Hepatocyte (in vitro differentiated cells): ENCODE measurements around the gene GOLGA6L9. TPM values are rescaled to one million over a fixed set of nuclear protein-coding genes. Genes with fewer than 3 reads are reported as not detected.
"Not testable (repeated sequence)": the region's sequence is repeated elsewhere in the genome, so short reads cannot be mapped to it uniquely, and the experiment has no call there.

Experiments used
- DNase-seq: peaks from one replicate; pipeline ENCODE4 v3.0.0-alpha.2; 2016; ENCODE audit warnings: low spot score
- H2AFZ ChIP-seq: fragments of 200-600 bp; sonication (generic); 2 replicates; pipeline ENCODE4 v1.6.0; 2016; ENCODE audit warnings: antibody characterized with exemption, mild to moderate bottlenecking
- H3K27ac ChIP-seq: fragments of 200-600 bp; sonication (generic); 2 replicates; pipeline ENCODE4 v1.5.1; 2016; ENCODE audit warnings: mild to moderate bottlenecking
- H3K27me3 ChIP-seq: fragments of 200-600 bp; sonication (generic); 2 replicates; pipeline ENCODE4 v1.6.1; 2016
- H3K36me3 ChIP-seq: fragments of 200-600 bp; sonication (generic); replicated peaks from 2 replicates; pipeline ENCODE4 v1.5.1; 2016; ENCODE audit warnings: low read depth; ENCODE audit not compliant: insufficient read depth
- H3K4me1 ChIP-seq: fragments of 200-600 bp; sonication (generic); 2 replicates; pipeline ENCODE4 v1.5.1; 2016; ENCODE audit warnings: mild to moderate bottlenecking, moderate library complexity; ENCODE audit not compliant: insufficient read depth
- H3K4me2 ChIP-seq: fragments of 200-600 bp; sonication (generic); 2 replicates; pipeline ENCODE4 v1.6.0; 2016
- H3K4me3 ChIP-seq: fragments of 200-600 bp; sonication (generic); 2 replicates; pipeline ENCODE4 v1.5.1; 2016; ENCODE audit warnings: mild to moderate bottlenecking
- H3K79me2 ChIP-seq: fragments of 200-600 bp; sonication (generic); 2 replicates; pipeline ENCODE4 v1.6.0; 2017; ENCODE audit warnings: mild to moderate bottlenecking
- H3K9me2 ChIP-seq: fragments of 200-600 bp; sonication (generic); replicated peaks from 2 replicates; pipeline ENCODE4 v1.6.0; 2017; ENCODE audit warnings: mild to moderate bottlenecking; ENCODE audit not compliant: insufficient read depth
- H3K9me3 ChIP-seq: fragments of 200-600 bp; sonication (generic); 2 replicates; pipeline ENCODE4 v1.5.1; 2016; ENCODE audit warnings: low read depth, mild to moderate bottlenecking
- H4K20me1 ChIP-seq: fragments of 200-600 bp; sonication (generic); 2 replicates; pipeline ENCODE4 v1.6.0; 2016; ENCODE audit warnings: mild to moderate bottlenecking; ENCODE audit not compliant: insufficient read depth, poor library complexity, severe bottlenecking
- CTCF ChIP-seq: fragments of 200-600 bp; sonication (generic); IDR thresholded peaks from 2 replicates; pipeline ENCODE4 v1.5.1; 2016; ENCODE audit warnings: antibody characterized with exemption, mild to moderate bottlenecking; ENCODE audit not compliant: poor library complexity
- EZH2 ChIP-seq: fragments of 200-600 bp; sonication (generic); IDR thresholded peaks from 2 replicates; pipeline ENCODE4 v1.6.1; 2016; ENCODE audit warnings: antibody characterized with exemption, mild to moderate bottlenecking, borderline replicate concordance
- EZH2phosphoT487 ChIP-seq: fragments of 200-600 bp; sonication (generic); IDR thresholded peaks from one replicate; pipeline ENCODE4 v1.6.1; 2018; ENCODE audit warnings: antibody characterized with exemption, mild to moderate bottlenecking, low read depth, moderate library complexity; ENCODE audit not compliant: unreplicated experiment, severe bottlenecking
- WGBS: methylation state at CpG from one replicate; pipeline ENCODE4 v1.1.6; 2016; ENCODE audit warnings: low lambda C conversion rate; ENCODE audit errors: missing lambda C conversion rate; 5-methylcytosine and 5-hydroxymethylcytosine counted together
- polyA plus RNA-seq: library from polyadenylated mRNA; unstranded; fragments of >200 nt; fragmentation: Nextera tagmentation; extraction: Ambion mirVana; gene quantifications from 2 replicates; pipeline ENCODE4 v1.2.1, GENCODE V29; 2016
- total RNA-seq: library from RNA; depleted of rRNA; stranded (reverse); fragments of >200 nt; gene quantifications from 2 replicates; pipeline ENCODE4 v1.2.3, GENCODE V29; 2014

Gene GOLGA6L9
- total and polyA plus RNA-seq, 2 experiments from 2014 or later = 1.0 to 3.3 TPM

GRCh38 chr15:82397817-82398216 is 31.8 kb upstream of the GOLGA6L9 start:
- no peak overlapping the region for H3K4me2 ChIP-seq
- H2AFZ ChIP-seq = no peak overlapping the region
- H3K4me3 ChIP-seq = no peak overlapping the region
- no peak for TF ChIP-seq EZH2phosphoT487
- H3K4me1 ChIP-seq = no peaks in the 10 kb centered on the region
- H3K79me2 ChIP-seq = peaks cover 4% of the 10 kb centered on the region
- 48% methylated on average over 3 of the region's 3 CpGs for WGBS
- no peaks in the 10 kb centered on the region for H4K20me1 ChIP-seq
- H3K9me2 ChIP-seq = no peaks in the 10 kb centered on the region
- H3K9me3 ChIP-seq = no peaks in the 10 kb centered on the region
- DNase-seq = no peak
- no peaks in the 10 kb centered on the region for H3K27me3 ChIP-seq
- no peak overlapping the region for H3K27ac ChIP-seq
- H3K36me3 ChIP-seq = no peaks in the 10 kb centered on the region

- H3K27me3 ChIP-seq = no peaks in the 10 kb centered on the region
- no peaks in the 10 kb centered on the region for H4K20me1 ChIP-seq
- peaks cover 4% of the 10 kb centered on the region for H3K79me2 ChIP-seq
- H2AFZ ChIP-seq = no peak overlapping the region
- 86% methylated on average over 1 of the region's 1 CpG for WGBS
- no peak overlapping the region for H3K4me3 ChIP-seq
- H3K27ac ChIP-seq = no peak overlapping the region
- no peaks in the 10 kb centered on the region for H3K4me1 ChIP-seq
- TF ChIP-seq CTCF = no peak
- no peak for TF ChIP-seq EZH2phosphoT487
- TF ChIP-seq EZH2 = no peak
- no peaks in the 10 kb centered on the region for H3K9me3 ChIP-seq
- no peak overlapping the region for H3K4me2 ChIP-seq
- H3K9me2 ChIP-seq = no peaks in the 10 kb centered on the region
- DNase-seq = no peak
- no peaks in the 10 kb centered on the region for H3K36me3 ChIP-seq
Measured at GRCh38 chr15:82398785-82399184, 30.8 kb upstream of the GOLGA6L9 start.

GRCh38 chr15:82399366-82400103 is 30.1 kb upstream of the GOLGA6L9 start:
- not testable (repeated sequence) for DNase-seq, H3K27me3 ChIP-seq, H3K4me3 ChIP-seq, H3K4me1 ChIP-seq, H3K27ac ChIP-seq, H3K36me3 ChIP-seq, H3K4me2 ChIP-seq, H2AFZ ChIP-seq, H3K9me2 ChIP-seq, H3K79me2 ChIP-seq, H3K9me3 ChIP-seq, H4K20me1 ChIP-seq
- WGBS = 89% methylated on average over 5 of the region's 5 CpGs

- H3K79me2 ChIP-seq, H4K20me1 ChIP-seq, H3K4me2 ChIP-seq, H3K9me3 ChIP-seq, H3K27me3 ChIP-seq, H3K36me3 ChIP-seq, H3K9me2 ChIP-seq, H3K27ac ChIP-seq, H2AFZ ChIP-seq, DNase-seq, H3K4me1 ChIP-seq, H3K4me3 ChIP-seq: not testable (repeated sequence)
- 86% methylated on average over 6 of the region's 6 CpGs for WGBS
Measured at GRCh38 chr15:82401918-82402317, 27.7 kb upstream of the GOLGA6L9 start.

GRCh38 chr15:82402341-82402740 is 27.3 kb upstream of the GOLGA6L9 start:
- H3K9me2 ChIP-seq, DNase-seq, H3K36me3 ChIP-seq, H3K79me2 ChIP-seq, H4K20me1 ChIP-seq, H3K4me3 ChIP-seq, H3K27ac ChIP-seq, H3K4me2 ChIP-seq, H3K9me3 ChIP-seq, H3K4me1 ChIP-seq, H2AFZ ChIP-seq, H3K27me3 ChIP-seq: not testable (repeated sequence)
- WGBS = 73% methylated on average over 1 of the region's 1 CpG

GRCh38 chr15:82406211-82406610 is 23.4 kb upstream of the GOLGA6L9 start:
- 86% methylated on average over 2 of the region's 2 CpGs for WGBS
- not testable (repeated sequence) for H3K36me3 ChIP-seq, H3K4me3 ChIP-seq, H3K79me2 ChIP-seq, H3K4me1 ChIP-seq, H3K27me3 ChIP-seq, H3K9me3 ChIP-seq, H3K4me2 ChIP-seq, H3K9me2 ChIP-seq, DNase-seq, H2AFZ ChIP-seq, H3K27ac ChIP-seq, H4K20me1 ChIP-seq

- not testable (repeated sequence) for H3K4me1 ChIP-seq, H3K79me2 ChIP-seq, H3K27me3 ChIP-seq, H3K4me2 ChIP-seq, H3K36me3 ChIP-seq, H3K4me3 ChIP-seq, DNase-seq, H4K20me1 ChIP-seq, H3K9me3 ChIP-seq, H3K27ac ChIP-seq, H3K9me2 ChIP-seq, H2AFZ ChIP-seq
- 82% methylated on average over 4 of the region's 4 CpGs for WGBS
Measured at GRCh38 chr15:82410306-82410705, 19.3 kb upstream of the GOLGA6L9 start.

GRCh38 chr15:82411595-82411994 is 18.0 kb upstream of the GOLGA6L9 start:
- H2AFZ ChIP-seq, H3K9me3 ChIP-seq, H3K4me3 ChIP-seq, H4K20me1 ChIP-seq, H3K4me2 ChIP-seq, DNase-seq, H3K27me3 ChIP-seq, H3K36me3 ChIP-seq, H3K79me2 ChIP-seq, H3K9me2 ChIP-seq, H3K4me1 ChIP-seq, H3K27ac ChIP-seq: not testable (repeated sequence)
- 96% methylated on average over 1 of the region's 1 CpG for WGBS
